GM18909 (cell line): Measurements from ENCODE around the gene NEDD4L.
A peak's percentile ranks its signal among the peaks of the same experiment; 100 is the strongest.

Source experiments
- ATAC-seq: cut with Tn5 transposase; IDR thresholded peaks from one replicate; pipeline ENCODE4 v1.9.1; 2021; ENCODE audit warnings: mild to moderate bottlenecking; ENCODE audit not compliant: unreplicated experiment, poor library complexity

The NEDD4L gene

GRCh38 chr18:58299135-58299473 is 255.1 kb downstream of the NEDD4L start:
- no peak for ATAC-seq

GRCh38 chr18:58299936-58300335 is 255.9 kb downstream of the NEDD4L start:
- no peak for ATAC-seq

- no peak for ATAC-seq
Observed at GRCh38 chr18:58300867-58301266, 256.8 kb downstream of the NEDD4L start.

GRCh38 chr18:58302811-58303210 is 258.8 kb downstream of the NEDD4L start:
- ATAC-seq = no peak

- peak; percentile 86 for ATAC-seq
Observed at GRCh38 chr18:58303363-58303762, 259.3 kb downstream of the NEDD4L start.

GRCh38 chr18:58305792-58306191 is 261.8 kb downstream of the NEDD4L start:
- ATAC-seq = no peak

GRCh38 chr18:58307441-58307840 is 263.4 kb downstream of the NEDD4L start:
- no peak for ATAC-seq

GRCh38 chr18:58308463-58308862 is 264.4 kb downstream of the NEDD4L start:
- no peak for ATAC-seq

GRCh38 chr18:58309099-58309498 is 265.1 kb downstream of the NEDD4L start:
- ATAC-seq = no peak

- ATAC-seq = no peak
Observed at GRCh38 chr18:58309610-58310239, 265.7 kb downstream of the NEDD4L start.

GRCh38 chr18:58310517-58310916 is 266.5 kb downstream of the NEDD4L start:
- no peak for ATAC-seq

- no peak for ATAC-seq
Observed at GRCh38 chr18:58311390-58311789, 267.4 kb downstream of the NEDD4L start.

GRCh38 chr18:58313491-58314032 is 269.5 kb downstream of the NEDD4L start:
- ATAC-seq = no peak

GRCh38 chr18:58314284-58314683 is 270.3 kb downstream of the NEDD4L start:
- ATAC-seq = no peak

GRCh38 chr18:58315041-58315440 is 271.0 kb downstream of the NEDD4L start:
- no peak for ATAC-seq

- ATAC-seq = no peak
Observed at GRCh38 chr18:58315739-58316215, 271.8 kb downstream of the NEDD4L start.

- peak; percentile 65 for ATAC-seq
Observed at GRCh38 chr18:58316396-58317342, 272.6 kb downstream of the NEDD4L start.

GRCh38 chr18:58319719-58320118 is 275.7 kb downstream of the NEDD4L start:
- no peak for ATAC-seq

GRCh38 chr18:58320907-58321561 is 277.0 kb downstream of the NEDD4L start:
- ATAC-seq = no peak

- ATAC-seq = no peak
Observed at GRCh38 chr18:58321986-58322385, 278.0 kb downstream of the NEDD4L start.

GRCh38 chr18:58322464-58322863 is 278.4 kb downstream of the NEDD4L start:
- ATAC-seq = no peak
